ENCODE measurements around the gene COPZ1.

COPZ1 gene

GRCh38 chr12:54383041-54383609 lies 58.2 kb downstream of the COPZ1 start:
- H3K9ac ChIP-seq (ENCODE audit: low read length), result no peak overlapping the region
- no peak overlapping the region for H3K27ac ChIP-seq (ENCODE audit: low read depth, low read length)
- no peak overlapping the region for H3K4me3 ChIP-seq (ENCODE audit: low read depth, low read length)
- peaks cover 58% of the 10 kb centered on the region for H3K4me1 ChIP-seq (ENCODE audit: control insufficient read depth, insufficient read depth, low read length)
- H3K36me3 ChIP-seq (ENCODE audit: control insufficient read depth, insufficient read depth, low read length), result peaks cover 9% of the 10 kb centered on the region
- H3K9me3 ChIP-seq (ENCODE audit: control insufficient read depth, insufficient read depth, low read depth, low read length), result no peaks in the 10 kb centered on the region
- H3K27me3 ChIP-seq (ENCODE audit: control insufficient read depth, insufficient read depth, low read length), result peaks cover 6% of the 10 kb centered on the region

- no peaks in the 10 kb centered on the region for H3K9me3 ChIP-seq (ENCODE audit: control insufficient read depth, insufficient read depth, low read depth, low read length)
- peaks cover 62% of the 10 kb centered on the region for H3K4me1 ChIP-seq (ENCODE audit: control insufficient read depth, insufficient read depth, low read length)
- peak within 1 kb of the TSS; percentile 35 for H3K4me3 ChIP-seq (ENCODE audit: low read depth, low read length)
- H3K9ac ChIP-seq (ENCODE audit: low read length), result no peak within 1 kb of the TSS
- H3K27ac ChIP-seq (ENCODE audit: low read depth, low read length), result peak within 1 kb of the TSS; percentile 25; the same call in 1 of the 2 replicates
- H3K36me3 ChIP-seq (ENCODE audit: control insufficient read depth, insufficient read depth, low read length), result peaks cover 9% of the 10 kb centered on the region
- H3K27me3 ChIP-seq (ENCODE audit: control insufficient read depth, insufficient read depth, low read length), result no peaks in the 10 kb centered on the region
Observed at GRCh38 chr12:54384591-54385041, 59.7 kb downstream of the COPZ1 start, which contains the start of gene ZNF385A. TSS of gene ZNF385A (minus strand) at chr12:54384733. CDS start at chr12:54384514, 219 bp downstream.

- peaks cover 9% of the 10 kb centered on the region for H3K36me3 ChIP-seq (ENCODE audit: control insufficient read depth, insufficient read depth, low read length)
- H3K9me3 ChIP-seq (ENCODE audit: control insufficient read depth, insufficient read depth, low read depth, low read length), result no peaks in the 10 kb centered on the region
- peak overlapping the region; percentile 25; the same call in 1 of the 2 replicates for H3K27ac ChIP-seq (ENCODE audit: low read depth, low read length)
- no peak overlapping the region for H3K9ac ChIP-seq (ENCODE audit: low read length)
- H3K4me1 ChIP-seq (ENCODE audit: control insufficient read depth, insufficient read depth, low read length), result peaks cover 67% of the 10 kb centered on the region
- no peaks in the 10 kb centered on the region for H3K27me3 ChIP-seq (ENCODE audit: control insufficient read depth, insufficient read depth, low read length)
- H3K4me3 ChIP-seq (ENCODE audit: low read depth, low read length), result peak overlapping the region; percentile 35
Observed at GRCh38 chr12:54385251-54385914, 60.5 kb downstream of the COPZ1 start.

- Histone ChIP-seq H3K4me3 (ENCODE audit: low read depth, low read length) (no peak overlapping the region; the same call in 1 of the 2 replicates), H3K36me3 (ENCODE audit: control insufficient read depth, insufficient read depth, low read length) (peaks cover 9% of the 10 kb centered on the region), H3K9ac (ENCODE audit: low read length) (peak overlapping the region; percentile 29), H3K4me1 (ENCODE audit: control insufficient read depth, insufficient read depth, low read length) (peaks cover 68% of the 10 kb centered on the region), H3K27me3 (ENCODE audit: control insufficient read depth, insufficient read depth, low read length) (no peaks in the 10 kb centered on the region), H3K9me3 (ENCODE audit: control insufficient read depth, insufficient read depth, low read depth, low read length) (no peaks in the 10 kb centered on the region), H3K27ac (ENCODE audit: low read depth, low read length) (no peak overlapping the region; the same call in 1 of the 2 replicates)
Observed at GRCh38 chr12:54386403-54387113, 61.6 kb downstream of the COPZ1 start.

- Histone ChIP-seq H3K27me3 (ENCODE audit: control insufficient read depth, insufficient read depth, low read length) (no peaks in the 10 kb centered on the region), H3K27ac (ENCODE audit: low read depth, low read length) (no peak overlapping the region; the same call in 1 of the 2 replicates), H3K36me3 (ENCODE audit: control insufficient read depth, insufficient read depth, low read length) (peaks cover 9% of the 10 kb centered on the region), H3K4me3 (ENCODE audit: low read depth, low read length) (peak overlapping the region; percentile 4), H3K4me1 (ENCODE audit: control insufficient read depth, insufficient read depth, low read length) (peaks cover 72% of the 10 kb centered on the region), H3K9me3 (ENCODE audit: control insufficient read depth, insufficient read depth, low read depth, low read length) (no peaks in the 10 kb centered on the region), H3K9ac (ENCODE audit: low read length) (peak overlapping the region; percentile 29)
Observed at GRCh38 chr12:54387114-54387467, 62.2 kb downstream of the COPZ1 start.

- Histone ChIP-seq H3K9me3 (ENCODE audit: control insufficient read depth, insufficient read depth, low read depth, low read length) (no peaks in the 10 kb centered on the region), H3K4me1 (ENCODE audit: control insufficient read depth, insufficient read depth, low read length) (peaks cover 73% of the 10 kb centered on the region), H3K27me3 (ENCODE audit: control insufficient read depth, insufficient read depth, low read length) (peaks cover 4% of the 10 kb centered on the region; the same call in 1 of the 2 replicates), H3K27ac (ENCODE audit: low read depth, low read length) (peak overlapping the region; percentile 18; the same call in 1 of the 2 replicates), H3K4me3 (ENCODE audit: low read depth, low read length) (peak overlapping the region; percentile 4; the same call in 1 of the 2 replicates), H3K36me3 (ENCODE audit: control insufficient read depth, insufficient read depth, low read length) (0 out of 2 replicates have a peak, but pooled peaks cover 2% of the 10 kb centered on the region), H3K9ac (ENCODE audit: low read length) (no peak overlapping the region)
Observed at GRCh38 chr12:54388237-54389133, 63.6 kb downstream of the COPZ1 start.

- no peak overlapping the region for H3K9ac ChIP-seq (ENCODE audit: low read length)
- peaks cover 77% of the 10 kb centered on the region for H3K4me1 ChIP-seq (ENCODE audit: control insufficient read depth, insufficient read depth, low read length)
- no peaks in the 10 kb centered on the region for H3K36me3 ChIP-seq (ENCODE audit: control insufficient read depth, insufficient read depth, low read length)
- H3K27me3 ChIP-seq (ENCODE audit: control insufficient read depth, insufficient read depth, low read length), result peaks cover 4% of the 10 kb centered on the region; the same call in 1 of the 2 replicates
- no peak overlapping the region for H3K4me3 ChIP-seq (ENCODE audit: low read depth, low read length)
- no peaks in the 10 kb centered on the region for H3K9me3 ChIP-seq (ENCODE audit: control insufficient read depth, insufficient read depth, low read depth, low read length)
- no peak overlapping the region for H3K27ac ChIP-seq (ENCODE audit: low read depth, low read length)
Observed at GRCh38 chr12:54389134-54389508, 64.2 kb downstream of the COPZ1 start.

- Histone ChIP-seq H3K4me3 (ENCODE audit: low read depth, low read length) (peak overlapping the region; percentile 86), H3K36me3 (ENCODE audit: control insufficient read depth, insufficient read depth, low read length) (peaks cover under 1% of the 10 kb centered on the region; the same call in 1 of the 2 replicates), H3K4me1 (ENCODE audit: control insufficient read depth, insufficient read depth, low read length) (peaks cover 72% of the 10 kb centered on the region), H3K9me3 (ENCODE audit: control insufficient read depth, insufficient read depth, low read depth, low read length) (no peaks in the 10 kb centered on the region), H3K9ac (ENCODE audit: low read length) (no peak overlapping the region), H3K27me3 (ENCODE audit: control insufficient read depth, insufficient read depth, low read length) (peaks cover 4% of the 10 kb centered on the region; the same call in 1 of the 2 replicates), H3K27ac (ENCODE audit: low read depth, low read length) (no peak overlapping the region)
Observed at GRCh38 chr12:54389607-54390175, 64.8 kb downstream of the COPZ1 start.

- no peak overlapping the region for H3K9ac ChIP-seq (ENCODE audit: low read length)
- H3K9me3 ChIP-seq (ENCODE audit: control insufficient read depth, insufficient read depth, low read depth, low read length), result no peaks in the 10 kb centered on the region
- H3K4me1 ChIP-seq (ENCODE audit: control insufficient read depth, insufficient read depth, low read length), result peaks cover 67% of the 10 kb centered on the region
- no peak overlapping the region for H3K27ac ChIP-seq (ENCODE audit: low read depth, low read length)
- peaks cover 5% of the 10 kb centered on the region; the same call in 1 of the 2 replicates for H3K36me3 ChIP-seq (ENCODE audit: control insufficient read depth, insufficient read depth, low read length)
- peaks cover 4% of the 10 kb centered on the region; the same call in 1 of the 2 replicates for H3K27me3 ChIP-seq (ENCODE audit: control insufficient read depth, insufficient read depth, low read length)
- H3K4me3 ChIP-seq (ENCODE audit: low read depth, low read length), result peak overlapping the region; percentile 86
Observed at GRCh38 chr12:54390176-54390667, 65.3 kb downstream of the COPZ1 start.

Data from HUES6 (cell line).